Glutamatergic neuron (in vitro differentiated cells): ENCODE results near the gene NR1I2. TPM values are rescaled to one million over a fixed set of nuclear protein-coding genes. Genes with fewer than 3 reads are reported as not detected.

Experiments
- DNase-seq: peaks from one replicate; pipeline ENCODE4 v3.0.0; 2022
- H3K27ac Mint-ChIP-seq: one replicate; pipeline ENCODE4 v1.8.0; 2020; ENCODE audit warnings: mild to moderate bottlenecking, mixed read lengths, inconsistent platforms; ENCODE audit not compliant: unreplicated experiment
- H3K27me3 Mint-ChIP-seq: one replicate; pipeline ENCODE4 v1.8.0; 2020; ENCODE audit warnings: mild to moderate bottlenecking, moderate library complexity, mixed read lengths, inconsistent platforms; ENCODE audit not compliant: unreplicated experiment
- H3K36me3 Mint-ChIP-seq: one replicate; pipeline ENCODE4 v1.8.0; 2020; ENCODE audit warnings: mild to moderate bottlenecking, mixed read lengths, inconsistent platforms; ENCODE audit not compliant: unreplicated experiment
- H3K4me1 Mint-ChIP-seq: one replicate; pipeline ENCODE4 v1.8.0; 2020; ENCODE audit warnings: mild to moderate bottlenecking, low read depth, mixed read lengths, inconsistent platforms; ENCODE audit not compliant: unreplicated experiment
- H3K4me3 Mint-ChIP-seq: one replicate; pipeline ENCODE4 v1.8.0; 2020; ENCODE audit warnings: mild to moderate bottlenecking, mixed read lengths, inconsistent platforms; ENCODE audit not compliant: unreplicated experiment
- H3K9me3 Mint-ChIP-seq: one replicate; pipeline ENCODE4 v1.8.0; 2020; ENCODE audit warnings: mild to moderate bottlenecking, moderate library complexity, mixed read lengths, inconsistent platforms; ENCODE audit not compliant: unreplicated experiment
- total RNA-seq: library from RNA; stranded (reverse); fragmentation: NEBNext Ultra II Directional; extraction: Animal tissue kit (Norgen Biotek cat#: 25700); gene quantifications from one replicate; pipeline ENCODE4 v1.2.1, GENCODE V29; 2021; ENCODE audit not compliant: unreplicated experiment
- TF ChIP-seq, protein P1 (sequence below): fragments of 200-600 bp; sonication (generic); IDR thresholded peaks from one replicate; pipeline ENCODE4 v1.5.0; 2021; ENCODE audit not compliant: partially characterized antibody, unreplicated experiment

NR1I2 gene
- total RNA-seq, 1 donor from 2014 or later, result not detected

DNA sequence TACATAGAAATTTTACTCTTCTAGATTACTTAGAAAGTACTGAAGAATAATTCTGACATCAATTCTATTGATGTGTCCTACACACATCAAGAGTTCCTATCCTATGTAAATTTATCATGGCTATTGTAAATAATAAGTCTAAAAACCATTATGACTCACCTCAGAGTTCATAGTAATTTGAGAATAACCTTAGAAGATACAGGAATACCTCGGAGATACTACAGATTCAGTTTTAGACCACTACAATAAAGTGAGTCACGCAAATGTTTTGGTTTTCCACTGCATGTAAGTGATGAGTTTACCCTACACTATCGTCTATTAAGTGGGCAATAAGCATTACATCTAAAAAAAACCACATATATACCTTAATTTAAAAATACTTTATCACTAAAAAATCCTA is 74.8 kb downstream of the NR1I2 start:
- peaks cover 2% of the 10 kb centered on the region for H3K9me3 Mint-ChIP-seq

DNA sequence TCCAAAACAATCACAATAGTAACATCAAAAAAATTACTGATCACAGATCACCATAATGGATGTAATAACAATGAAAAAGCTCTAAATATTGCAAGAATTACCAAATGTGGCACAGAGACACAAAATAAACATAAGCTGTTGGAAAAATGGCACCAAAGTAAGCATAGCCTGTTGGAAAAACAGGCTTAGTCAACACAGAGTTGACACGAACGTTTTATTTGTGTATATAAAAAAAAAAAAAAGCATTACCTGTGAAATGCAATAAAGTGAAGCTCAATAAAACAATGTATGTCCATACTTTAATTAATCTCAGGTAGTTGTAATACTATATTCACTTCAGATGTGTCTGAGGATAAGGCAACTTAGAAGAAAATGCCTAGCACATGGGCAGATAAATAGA is 77.1 kb downstream of the NR1I2 start:
- Mint-ChIP-seq H3K4me3 (no peak overlapping the region), H3K27me3 (peaks cover 6% of the 10 kb centered on the region), H3K27ac (no peak overlapping the region), H3K36me3 (peaks cover 35% of the 10 kb centered on the region), H3K4me1 (no peaks in the 10 kb centered on the region), H3K9me3 (no peaks in the 10 kb centered on the region)
- TF ChIP-seq, protein P1, sequence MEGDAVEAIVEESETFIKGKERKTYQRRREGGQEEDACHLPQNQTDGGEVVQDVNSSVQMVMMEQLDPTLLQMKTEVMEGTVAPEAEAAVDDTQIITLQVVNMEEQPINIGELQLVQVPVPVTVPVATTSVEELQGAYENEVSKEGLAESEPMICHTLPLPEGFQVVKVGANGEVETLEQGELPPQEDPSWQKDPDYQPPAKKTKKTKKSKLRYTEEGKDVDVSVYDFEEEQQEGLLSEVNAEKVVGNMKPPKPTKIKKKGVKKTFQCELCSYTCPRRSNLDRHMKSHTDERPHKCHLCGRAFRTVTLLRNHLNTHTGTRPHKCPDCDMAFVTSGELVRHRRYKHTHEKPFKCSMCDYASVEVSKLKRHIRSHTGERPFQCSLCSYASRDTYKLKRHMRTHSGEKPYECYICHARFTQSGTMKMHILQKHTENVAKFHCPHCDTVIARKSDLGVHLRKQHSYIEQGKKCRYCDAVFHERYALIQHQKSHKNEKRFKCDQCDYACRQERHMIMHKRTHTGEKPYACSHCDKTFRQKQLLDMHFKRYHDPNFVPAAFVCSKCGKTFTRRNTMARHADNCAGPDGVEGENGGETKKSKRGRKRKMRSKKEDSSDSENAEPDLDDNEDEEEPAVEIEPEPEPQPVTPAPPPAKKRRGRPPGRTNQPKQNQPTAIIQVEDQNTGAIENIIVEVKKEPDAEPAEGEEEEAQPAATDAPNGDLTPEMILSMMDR, result no peak
- no peak for DNase-seq

More for the DNA sequence above, 74.8 kb downstream of the NR1I2 start:
- Mint-ChIP-seq H3K27me3 (peaks cover 5% of the 10 kb centered on the region), H3K4me1 (no peaks in the 10 kb centered on the region), H3K4me3 (no peak overlapping the region), H3K27ac (no peak overlapping the region), H3K36me3 (peaks cover 36% of the 10 kb centered on the region)
- DNase-seq, result no peak
- TF ChIP-seq, protein P1, result no peak

DNA sequence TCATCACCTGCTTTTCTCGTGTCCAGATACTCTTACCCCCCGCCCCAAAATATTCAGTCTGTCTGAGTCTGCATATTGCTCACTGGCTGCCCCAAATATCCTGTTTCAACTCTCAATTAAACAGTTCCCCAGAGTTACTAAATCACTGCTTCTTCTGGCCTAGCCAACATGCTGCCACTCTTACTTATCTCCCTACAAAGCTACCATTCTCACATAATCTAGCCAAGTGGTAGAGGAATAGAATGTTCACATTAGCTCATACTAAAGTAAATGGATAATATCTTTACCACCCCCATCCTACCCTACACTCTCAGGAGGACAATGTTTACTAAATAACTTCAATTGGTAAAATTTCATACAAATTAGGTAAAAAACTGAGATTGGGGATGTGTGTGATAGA is 77.8 kb downstream of the NR1I2 start:
- Mint-ChIP-seq H3K27me3 (peaks cover 6% of the 10 kb centered on the region), H3K36me3 (peaks cover 32% of the 10 kb centered on the region), H3K4me1 (no peaks in the 10 kb centered on the region), H3K27ac (no peak overlapping the region), H3K4me3 (no peak overlapping the region), H3K9me3 (no peaks in the 10 kb centered on the region)
- no peak for DNase-seq
- TF ChIP-seq, protein P1, result no peak

DNA sequence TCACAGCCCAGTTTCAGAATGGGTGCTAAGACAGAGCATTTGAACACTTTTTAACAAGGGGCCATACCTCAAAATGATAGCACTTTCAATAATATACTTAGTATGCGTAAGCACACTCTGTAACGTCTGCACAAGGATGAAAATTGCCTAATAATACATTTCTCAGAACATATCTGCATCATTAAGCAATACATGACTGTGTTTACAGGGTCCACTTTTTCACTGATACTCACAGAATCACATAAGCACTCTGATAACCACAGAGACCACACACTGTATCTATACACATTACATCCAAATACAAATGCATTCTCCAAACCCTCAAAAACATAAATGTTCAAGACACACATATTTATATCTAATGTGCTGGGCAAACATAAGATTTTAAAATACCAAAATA is 79.8 kb downstream of the NR1I2 start:
- Mint-ChIP-seq H3K9me3 (no peaks in the 10 kb centered on the region), H3K36me3 (peaks cover 28% of the 10 kb centered on the region), H3K27me3 (peaks cover 6% of the 10 kb centered on the region), H3K4me3 (no peak overlapping the region), H3K4me1 (no peaks in the 10 kb centered on the region), H3K27ac (no peak overlapping the region)
- TF ChIP-seq, protein P1, result no peak
- no peak for DNase-seq

DNA sequence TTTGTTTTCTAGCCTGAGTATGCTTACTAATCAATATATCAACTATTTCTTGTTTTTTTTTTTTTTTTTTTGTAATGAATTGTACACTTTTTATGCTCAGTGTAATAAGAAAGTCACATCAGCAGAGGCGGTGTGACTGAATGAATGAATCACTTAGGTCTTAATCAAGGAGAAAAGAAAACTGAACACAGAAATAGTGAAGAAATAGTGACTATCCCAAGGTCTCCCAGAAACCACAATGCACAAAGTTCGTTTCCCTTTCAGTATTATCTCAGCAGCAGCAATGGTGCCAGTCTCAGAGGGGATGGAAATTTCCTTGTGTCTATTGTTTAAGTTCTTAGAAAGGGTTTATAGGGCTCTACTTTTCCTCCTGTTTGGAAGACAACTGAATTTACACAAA is 80.7 kb downstream of the NR1I2 start:
- peaks cover 6% of the 10 kb centered on the region for H3K27me3 Mint-ChIP-seq
- DNase-seq, result no peak
- no peak overlapping the region for H3K4me3 Mint-ChIP-seq
- H3K9me3 Mint-ChIP-seq, result no peaks in the 10 kb centered on the region
- no peaks in the 10 kb centered on the region for H3K4me1 Mint-ChIP-seq
- H3K36me3 Mint-ChIP-seq, result peaks cover 22% of the 10 kb centered on the region
- no peak overlapping the region for H3K27ac Mint-ChIP-seq
- TF ChIP-seq, protein P1, result no peak
